Measurements from ENCODE around the gene TPP2.

The TPP2 gene

GRCh38 chr13:102596147-102597028 lies at the start of gene TPP2:
TSS of gene TPP2 (plus strand) at chr13:102596986. CDS start at chr13:102597039, 53 bp downstream.
- DNase-seq: peak; percentile 96
- in situ Hi-C loops (cut with HindIII; ENCODE audit: low pct_ligation_motif_present, low pct_unique_long_range_greater_than_20kb, low sequenced_read_pairs): no loop called here

- no peak for DNase-seq
- in situ Hi-C loops (cut with HindIII; ENCODE audit: low pct_ligation_motif_present, low pct_unique_long_range_greater_than_20kb, low sequenced_read_pairs): no loop called here
Measured at GRCh38 chr13:102548811-102549210, 48.0 kb upstream of the TPP2 start.

GRCh38 chr13:102550507-102550906 lies 46.3 kb upstream of the TPP2 start:
- DNase-seq: no peak
- in situ Hi-C loops (cut with HindIII; ENCODE audit: low pct_ligation_motif_present, low pct_unique_long_range_greater_than_20kb, low sequenced_read_pairs): no loop called here

GRCh38 chr13:102555914-102556553 lies 40.8 kb upstream of the TPP2 start:
- DNase-seq: peak; percentile 48

GRCh38 chr13:102556806-102557205 lies 40.0 kb upstream of the TPP2 start:
- in situ Hi-C loops (cut with HindIII; ENCODE audit: low pct_ligation_motif_present, low pct_unique_long_range_greater_than_20kb, low sequenced_read_pairs): no loop called here
- DNase-seq: no peak

More at GRCh38 chr13:102555914-102556553, 40.8 kb upstream of the TPP2 start:
- in situ Hi-C loops (cut with HindIII; ENCODE audit: low pct_ligation_motif_present, low pct_unique_long_range_greater_than_20kb, low sequenced_read_pairs): no loop called here

- in situ Hi-C loops (cut with HindIII; ENCODE audit: low pct_ligation_motif_present, low pct_unique_long_range_greater_than_20kb, low sequenced_read_pairs): no loop called here
- no peak for DNase-seq
Measured at GRCh38 chr13:102558029-102558428, 38.8 kb upstream of the TPP2 start.

GRCh38 chr13:102561933-102562332 lies 34.9 kb upstream of the TPP2 start:
- in situ Hi-C loops (cut with HindIII; ENCODE audit: low pct_ligation_motif_present, low pct_unique_long_range_greater_than_20kb, low sequenced_read_pairs): no loop called here
- no peak for DNase-seq

GRCh38 chr13:102563267-102563666 lies 33.5 kb upstream of the TPP2 start:
- DNase-seq: no peak
- in situ Hi-C loops (cut with HindIII; ENCODE audit: low pct_ligation_motif_present, low pct_unique_long_range_greater_than_20kb, low sequenced_read_pairs): no loop called here

GRCh38 chr13:102564564-102564963 lies 32.2 kb upstream of the TPP2 start:
- in situ Hi-C loops (cut with HindIII; ENCODE audit: low pct_ligation_motif_present, low pct_unique_long_range_greater_than_20kb, low sequenced_read_pairs): no loop called here
- DNase-seq: no peak

- no peak for DNase-seq
- in situ Hi-C loops (cut with HindIII; ENCODE audit: low pct_ligation_motif_present, low pct_unique_long_range_greater_than_20kb, low sequenced_read_pairs): no loop called here
Measured at GRCh38 chr13:102566513-102566912, 30.3 kb upstream of the TPP2 start.

GRCh38 chr13:102567857-102568256 lies 28.9 kb upstream of the TPP2 start:
- no peak for DNase-seq
- in situ Hi-C loops (cut with HindIII; ENCODE audit: low pct_ligation_motif_present, low pct_unique_long_range_greater_than_20kb, low sequenced_read_pairs): no loop called here

- no peak for DNase-seq
- in situ Hi-C loops (cut with HindIII; ENCODE audit: low pct_ligation_motif_present, low pct_unique_long_range_greater_than_20kb, low sequenced_read_pairs): no loop called here
Measured at GRCh38 chr13:102569488-102569887, 27.3 kb upstream of the TPP2 start.

GRCh38 chr13:102571075-102571474 lies 25.7 kb upstream of the TPP2 start:
- no peak for DNase-seq
- in situ Hi-C loops (cut with HindIII; ENCODE audit: low pct_ligation_motif_present, low pct_unique_long_range_greater_than_20kb, low sequenced_read_pairs): no loop called here

- DNase-seq: no peak
- in situ Hi-C loops (cut with HindIII; ENCODE audit: low pct_ligation_motif_present, low pct_unique_long_range_greater_than_20kb, low sequenced_read_pairs): no loop called here
Measured at GRCh38 chr13:102572323-102572722, 24.5 kb upstream of the TPP2 start.

- peak; percentile 65 for DNase-seq
- in situ Hi-C loops (cut with HindIII; ENCODE audit: low pct_ligation_motif_present, low pct_unique_long_range_greater_than_20kb, low sequenced_read_pairs): no loop called here
Measured at GRCh38 chr13:102580552-102581169, 16.1 kb upstream of the TPP2 start.

- in situ Hi-C loops (cut with HindIII; ENCODE audit: low pct_ligation_motif_present, low pct_unique_long_range_greater_than_20kb, low sequenced_read_pairs): no loop called here
- no peak for DNase-seq
Measured at GRCh38 chr13:102582256-102582655, 14.5 kb upstream of the TPP2 start.

- no peak for DNase-seq
- in situ Hi-C loops (cut with HindIII; ENCODE audit: low pct_ligation_motif_present, low pct_unique_long_range_greater_than_20kb, low sequenced_read_pairs): no loop called here
Measured at GRCh38 chr13:102584434-102584833, 12.4 kb upstream of the TPP2 start.

- in situ Hi-C loops (cut with HindIII; ENCODE audit: low pct_ligation_motif_present, low pct_unique_long_range_greater_than_20kb, low sequenced_read_pairs): no loop called here
- no peak for DNase-seq
Measured at GRCh38 chr13:102586615-102587014, 10.2 kb upstream of the TPP2 start.

GRCh38 chr13:102587916-102588315 lies 8.9 kb upstream of the TPP2 start:
- DNase-seq: no peak
- in situ Hi-C loops (cut with HindIII; ENCODE audit: low pct_ligation_motif_present, low pct_unique_long_range_greater_than_20kb, low sequenced_read_pairs): no loop called here

Data from ACHN (cell line).